ENCODE results near the gene GPR141.

DNA sequence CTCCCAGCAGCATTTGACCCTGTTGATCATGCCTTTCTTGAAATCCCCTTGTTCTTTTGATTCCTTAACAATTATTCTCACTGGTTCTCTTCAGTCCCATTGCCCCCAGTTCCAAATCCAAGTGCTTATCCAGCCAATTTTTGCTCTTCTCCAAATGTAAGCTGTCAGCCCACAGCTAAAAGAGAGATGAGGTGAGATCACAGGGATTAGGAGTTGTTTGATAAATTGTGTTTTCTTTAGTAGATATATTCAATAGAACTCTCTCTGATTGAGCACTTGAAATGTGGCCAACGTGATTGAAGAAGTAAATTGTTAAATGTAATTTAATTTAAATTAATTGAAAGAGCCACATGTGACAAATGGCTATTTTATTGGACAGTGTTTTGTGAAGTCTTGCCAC is 88.2 kb downstream of the GPR141 start:
- TF ChIP-seq CTCF (IDR thresholded peaks at IDR 0.05; ENCODE audit: low read length) (no peak), EZH2phosphoT487 (IDR thresholded peaks at IDR 0.05; ENCODE audit: low read length) (no peak)

All from MM.1S (cell line).